Retinal pigment epithelial cell (primary cell): ENCODE data around the gene S100A6.

Experiments used
- DNase-seq: peaks from one replicate; pipeline ENCODE4 v3.0.0-alpha.2; 2010; ENCODE audit warnings: low read depth
- H3K4me3 ChIP-seq: 2 replicates; pipeline ENCODE4 v1.5.1; 2011; ENCODE audit warnings: mild to moderate bottlenecking, low read length, control low read depth, moderate library complexity
- CTCF ChIP-seq: conservative IDR thresholded peaks from 2 replicates; pipeline ENCODE4 v1.5.1; 2011; ENCODE audit warnings: low read depth, low read length, control low read depth, inconsistent platforms

S100A6 gene

GRCh38 chr1:153541641-153542590 is 6.1 kb upstream of the S100A6 start:
- TF ChIP-seq CTCF, result no peak
- no peak overlapping the region for H3K4me3 ChIP-seq
- DNase-seq, result no peak

- no peak for DNase-seq
Observed at GRCh38 chr1:153540394-153541361, 4.9 kb upstream of the S100A6 start, which contains the start of gene S100A5. Gene S100A5 (minus strand): TSS chr1:153540934. CDS start chr1:153540191, 743 bp downstream.

DNA sequence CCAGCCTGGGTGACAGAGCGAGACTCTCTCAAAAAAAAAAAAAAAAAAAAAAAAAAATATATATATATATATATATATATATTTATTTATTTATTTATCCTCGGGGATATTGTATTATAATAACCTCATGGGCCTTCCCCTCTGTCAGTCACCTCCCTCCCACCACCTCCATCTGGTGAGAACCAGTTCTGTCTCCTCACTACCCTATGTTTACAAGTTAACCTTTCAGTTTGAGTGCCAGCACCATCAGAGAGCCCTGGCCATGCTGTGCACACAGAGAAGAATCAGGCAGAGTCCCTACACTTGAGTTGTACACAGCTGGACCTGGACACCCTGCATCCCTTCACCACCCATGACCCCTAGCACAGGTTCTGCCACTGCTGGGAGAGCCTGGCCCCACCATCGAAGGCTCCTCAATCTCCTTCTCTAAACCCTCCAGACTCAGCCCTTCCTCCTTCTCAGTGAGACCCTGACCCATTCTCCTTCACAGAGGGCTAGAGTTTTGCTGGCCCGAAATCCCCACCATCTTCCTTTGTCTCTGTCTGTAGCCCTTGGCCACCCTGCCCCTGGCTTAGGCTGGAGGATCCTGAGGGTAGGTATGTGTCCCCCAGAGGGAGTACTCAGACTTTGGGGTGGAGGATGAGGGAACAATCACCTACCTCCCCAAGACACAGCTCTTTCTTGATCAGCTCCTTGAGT is 3.8 kb upstream of the S100A6 start:
- no peak for DNase-seq
- no peak for TF ChIP-seq CTCF
- no peak overlapping the region for H3K4me3 ChIP-seq

More at GRCh38 chr1:153540394-153541361, 4.9 kb upstream of the S100A6 start, which contains the start of gene S100A5:
- no peak for TF ChIP-seq CTCF
- H3K4me3 ChIP-seq, result no peak within 1 kb of the TSS

DNA sequence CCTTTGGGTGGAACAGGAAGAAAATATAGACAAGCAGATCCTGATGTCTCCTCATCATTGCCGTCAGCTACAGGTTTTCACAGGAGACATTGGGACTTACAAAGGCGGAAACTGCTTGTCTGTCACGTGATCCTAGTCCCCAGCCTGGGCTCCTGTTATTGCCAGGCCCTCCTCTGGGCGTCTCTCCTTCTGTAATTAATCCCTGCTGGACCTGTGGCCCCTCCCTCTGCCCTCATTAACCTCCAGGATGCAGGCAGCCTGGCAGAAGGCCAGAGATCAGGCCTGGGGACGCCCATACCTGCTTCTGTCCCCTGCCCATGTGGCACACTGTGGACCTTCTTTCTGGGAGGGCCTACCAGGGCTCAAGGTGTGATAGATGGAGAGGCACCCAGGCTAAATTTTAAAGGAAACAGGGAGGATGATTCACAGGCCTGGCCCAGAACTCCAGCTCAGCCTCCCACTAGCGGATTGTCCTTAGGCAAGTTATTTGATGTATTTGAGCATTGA is 2.6 kb upstream of the S100A6 start:
- no peak overlapping the region for H3K4me3 ChIP-seq
- TF ChIP-seq CTCF, result no peak
- DNase-seq, result no peak

GRCh38 chr1:153537376-153537730 is 1.6 kb upstream of the S100A6 start:
- no peak for DNase-seq
- TF ChIP-seq CTCF, result no peak
- H3K4me3 ChIP-seq, result no peak overlapping the region

- TF ChIP-seq CTCF, result no peak
- DNase-seq, result no peak
- H3K4me3 ChIP-seq, result peak overlapping the region; percentile 81
Observed at GRCh38 chr1:153536671-153537375, 1.0 kb upstream of the S100A6 start.
